Measurements from ENCODE around the gene CHN1. TPM values are rescaled to one million over a fixed set of nuclear protein-coding genes. Genes with fewer than 3 reads are reported as not detected.

CHN1 gene
- total RNA-seq, 4 donors from 2014 or later, result 3.4 to 60.2 (median 7.1) TPM

DNA sequence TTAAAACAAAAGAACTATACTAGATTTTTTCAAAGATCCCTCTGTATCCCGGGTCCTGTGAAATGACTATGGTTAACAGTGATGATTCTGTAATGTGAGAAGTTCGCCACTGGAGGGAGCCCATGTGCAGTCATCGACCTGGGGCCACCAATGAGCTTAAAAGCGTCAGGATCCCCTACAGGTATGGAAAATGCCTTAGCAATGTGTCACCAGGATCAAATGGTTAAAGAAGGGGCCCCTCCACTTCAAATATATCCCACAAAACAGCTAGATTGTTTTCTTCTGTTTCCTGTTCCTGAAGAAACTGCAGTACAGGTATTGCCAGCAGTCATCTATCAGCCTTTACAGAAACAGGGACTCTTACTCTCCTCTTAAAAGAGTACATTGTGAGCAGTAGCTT, 256.2 kb downstream of the CHN1 start:
- H3K9me3 ChIP-seq, result no peaks in the 10 kb centered on the region
- no peaks in the 10 kb centered on the region for H3K36me3 ChIP-seq
- H3K27me3 ChIP-seq, result no peaks in the 10 kb centered on the region
- H3K4me3 ChIP-seq, result no peak overlapping the region
- H3K4me1 ChIP-seq, result peaks cover 0 to 28% (median 3%) of the 10 kb centered on the region in 4 donors
- no peak overlapping the region for H3K27ac ChIP-seq
- no peak for TF ChIP-seq POLR2A (IDR thresholded peaks at IDR 0.05)
- TF ChIP-seq, protein P1, sequence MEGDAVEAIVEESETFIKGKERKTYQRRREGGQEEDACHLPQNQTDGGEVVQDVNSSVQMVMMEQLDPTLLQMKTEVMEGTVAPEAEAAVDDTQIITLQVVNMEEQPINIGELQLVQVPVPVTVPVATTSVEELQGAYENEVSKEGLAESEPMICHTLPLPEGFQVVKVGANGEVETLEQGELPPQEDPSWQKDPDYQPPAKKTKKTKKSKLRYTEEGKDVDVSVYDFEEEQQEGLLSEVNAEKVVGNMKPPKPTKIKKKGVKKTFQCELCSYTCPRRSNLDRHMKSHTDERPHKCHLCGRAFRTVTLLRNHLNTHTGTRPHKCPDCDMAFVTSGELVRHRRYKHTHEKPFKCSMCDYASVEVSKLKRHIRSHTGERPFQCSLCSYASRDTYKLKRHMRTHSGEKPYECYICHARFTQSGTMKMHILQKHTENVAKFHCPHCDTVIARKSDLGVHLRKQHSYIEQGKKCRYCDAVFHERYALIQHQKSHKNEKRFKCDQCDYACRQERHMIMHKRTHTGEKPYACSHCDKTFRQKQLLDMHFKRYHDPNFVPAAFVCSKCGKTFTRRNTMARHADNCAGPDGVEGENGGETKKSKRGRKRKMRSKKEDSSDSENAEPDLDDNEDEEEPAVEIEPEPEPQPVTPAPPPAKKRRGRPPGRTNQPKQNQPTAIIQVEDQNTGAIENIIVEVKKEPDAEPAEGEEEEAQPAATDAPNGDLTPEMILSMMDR (IDR thresholded peaks at IDR 0.05), result peak; percentile 64 to 79 (median 68)
- peak; percentile 58 to 85 (median 66) for DNase-seq

Small RNAs within 50 kb of the gene (small RNA-seq; reads per million reads assigned to genes)
- gene RNU6-1290P, result 0 reads per million in 2 donors
- gene RNU6-763P, result 0 reads per million in 2 donors

Other genes starting within 250 kb of the CHN1 start
- not detected for gene CHRNA1, start 240.9 kb downstream of the CHN1 start, total RNA-seq
- gene ATF2, start 162.8 kb upstream of the CHN1 start, total RNA-seq, result 10 to 100 TPM; 46.8 to 54.5 (median 51.0) TPM
- gene ATP5MC3, start 176.3 kb upstream of the CHN1 start, total RNA-seq, result 100 to 1,000 TPM; 117 to 350 (median 187) TPM